Measurements from ENCODE around the gene COMT.

Gene COMT

GRCh38 chr22:20015971-20016733, 74.6 kb downstream of the COMT start:
- no peak for DNase-seq

GRCh38 chr22:20016734-20017621, 75.4 kb downstream of the COMT start, which contains the start of gene ARVCF:
TSS of gene ARVCF (minus strand) at chr22:20016823. CDS start at chr22:19990794, 26,029 bp downstream.
- DNase-seq = peak; percentile 90

- no peak for DNase-seq
These were observed 76.0 kb downstream of the COMT start for GRCh38 chr22:20017622-20017958.

- no peak for DNase-seq
These were observed 76.4 kb downstream of the COMT start for GRCh38 chr22:20018001-20018400.

All from stimulated activated CD4-positive, alpha-beta T cell treated with anti-CD3 and anti-CD28 coated beads, Interleukin-1b, Interleukin-23, amount 100 ng/mL, for 48 hours (primary cell).